Embryonic facial prominence (tissue), 1 donor: Measurements from ENCODE around the gene FAM177A1.

ENCODE experiments used
- DNase-seq: peaks from one replicate; pipeline ENCODE4 v3.0.0-alpha.2; 2016; ENCODE audit errors: extremely low spot score

The FAM177A1 gene

DNA sequence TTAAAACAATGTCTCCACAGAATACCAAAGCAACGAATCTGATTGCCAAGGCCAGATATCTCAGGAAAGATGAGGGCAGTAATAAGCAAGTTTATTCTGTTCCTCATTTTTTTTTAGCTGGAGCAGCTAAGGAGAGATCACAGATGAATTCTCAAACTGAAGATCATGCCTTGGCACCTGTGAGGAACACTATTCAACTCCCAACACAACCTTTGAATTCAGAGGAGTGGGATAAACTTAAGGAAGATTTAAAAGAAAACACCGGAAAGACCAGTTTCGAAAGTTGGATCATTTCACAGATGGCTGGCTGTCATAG lies 77.3 kb downstream of the FAM177A1 start:
- DNase-seq = no peak

DNA sequence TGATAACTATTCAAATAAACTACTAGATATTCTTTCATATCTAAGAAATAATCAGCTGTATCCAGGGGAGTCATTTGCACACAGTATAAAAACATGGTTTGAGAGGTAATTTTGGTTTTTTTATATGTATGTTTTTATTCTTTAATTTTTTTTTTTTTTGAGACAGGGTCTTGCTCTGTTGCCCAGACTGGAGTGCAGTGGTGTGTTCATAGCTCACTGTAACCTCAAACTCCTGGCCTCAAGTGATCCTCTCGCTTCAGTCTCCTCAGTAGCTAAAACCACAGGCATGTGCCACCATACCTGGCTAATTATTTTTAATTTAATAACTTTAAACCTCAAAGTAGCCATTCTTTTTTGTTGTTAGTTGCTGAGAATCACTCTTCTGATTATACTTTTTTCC lies 78.1 kb downstream of the FAM177A1 start:
- DNase-seq = no peak
